Tibial nerve (tissue), 4 donors: ENCODE results near the gene DCDC1.

Source experiments
- EP300 ChIP-seq, 2 donors: sonication (generic); formaldehyde crosslinking; IDR thresholded peaks; one replicate each; pipeline ENCODE4 v1.6.1; 2017; ENCODE audit warnings: antibody characterized with exemption in 2 of 2, mild to moderate bottlenecking in 1 of 2
- POLR2A ChIP-seq, 2 donors: fragments of 450-650 bp; IDR thresholded peaks; one replicate each; pipeline ENCODE4 v1.6.1; 2017; ENCODE audit warnings: antibody characterized with exemption in 2 of 2, mild to moderate bottlenecking in 2 of 2, moderate library complexity in 2 of 2
- TF ChIP-seq, protein P1 (sequence below), 5 experiments: fragments of 200-600 bp in 3 of 5; fragments of 450-650 bp in 2 of 5; sonication (generic) in 3 of 5; IDR thresholded peaks; one replicate each; pipeline ENCODE4 v1.5.1; 2016 to 2019; ENCODE audit warnings: antibody characterized with exemption in 5 of 5, mild to moderate bottlenecking in 3 of 5, moderate library complexity in 2 of 5

DNA sequence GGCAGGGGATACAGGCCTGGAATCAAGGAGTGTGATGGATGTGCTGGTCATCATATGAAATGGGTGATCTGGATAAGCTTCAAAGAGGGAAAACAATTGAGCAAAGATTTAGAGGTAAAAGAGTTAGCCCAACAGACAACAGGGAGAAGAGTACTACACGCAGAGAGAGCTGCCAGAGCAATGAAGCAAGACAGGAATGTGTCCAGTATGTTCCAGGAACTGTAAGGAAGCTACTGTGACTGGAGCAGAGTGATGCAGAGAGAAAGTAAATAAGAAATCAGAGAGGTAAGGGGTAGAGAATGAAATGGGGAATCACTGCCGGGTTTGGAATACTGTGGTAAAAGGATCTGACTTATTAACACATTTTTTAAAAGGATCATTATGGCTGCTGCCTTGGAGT lies 255.1 kb downstream of the DCDC1 start:
- TF ChIP-seq, protein P1, sequence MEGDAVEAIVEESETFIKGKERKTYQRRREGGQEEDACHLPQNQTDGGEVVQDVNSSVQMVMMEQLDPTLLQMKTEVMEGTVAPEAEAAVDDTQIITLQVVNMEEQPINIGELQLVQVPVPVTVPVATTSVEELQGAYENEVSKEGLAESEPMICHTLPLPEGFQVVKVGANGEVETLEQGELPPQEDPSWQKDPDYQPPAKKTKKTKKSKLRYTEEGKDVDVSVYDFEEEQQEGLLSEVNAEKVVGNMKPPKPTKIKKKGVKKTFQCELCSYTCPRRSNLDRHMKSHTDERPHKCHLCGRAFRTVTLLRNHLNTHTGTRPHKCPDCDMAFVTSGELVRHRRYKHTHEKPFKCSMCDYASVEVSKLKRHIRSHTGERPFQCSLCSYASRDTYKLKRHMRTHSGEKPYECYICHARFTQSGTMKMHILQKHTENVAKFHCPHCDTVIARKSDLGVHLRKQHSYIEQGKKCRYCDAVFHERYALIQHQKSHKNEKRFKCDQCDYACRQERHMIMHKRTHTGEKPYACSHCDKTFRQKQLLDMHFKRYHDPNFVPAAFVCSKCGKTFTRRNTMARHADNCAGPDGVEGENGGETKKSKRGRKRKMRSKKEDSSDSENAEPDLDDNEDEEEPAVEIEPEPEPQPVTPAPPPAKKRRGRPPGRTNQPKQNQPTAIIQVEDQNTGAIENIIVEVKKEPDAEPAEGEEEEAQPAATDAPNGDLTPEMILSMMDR (IDR thresholded peaks at IDR 0.05): no peak
- TF ChIP-seq POLR2A (IDR thresholded peaks at IDR 0.05) (no peak), EP300 (IDR thresholded peaks at IDR 0.05) (no peak)
